HEK293 (cell line): Measurements from ENCODE around the gene PKHD1.

ENCODE experiments used
- CTCF ChIA-PET: fragments of 350-600 bp; formaldehyde crosslinking; extraction: SDS; loops from one replicate; lab custom pipeline; 2021; ENCODE audit warnings: antibody characterized with exemption; lab: Yijun Ruan, JAX
- POLR2A ChIA-PET: fragments of 300-600 bp; formaldehyde crosslinking; extraction: SDS; loops from one replicate; lab custom pipeline; 2020; ENCODE audit warnings: antibody characterized with exemption, inconsistent platforms; lab: Yijun Ruan, JAX
- H3K27ac ChIP-seq: fragments of 200-500 bp; sonication (Bioruptor generic); 2 replicates; pipeline ENCODE4 v1.5.1; 2014; ENCODE audit warnings: low read depth, low read length, control low read depth, inconsistent platforms; ENCODE audit errors: extremely low read depth
- H3K36me3 ChIP-seq, 2 experiments: fragments of 200-500 bp in 1 of 2; sonication (Bioruptor generic) in 1 of 2; 1 replicate in 1 of 2; 2 replicates in 1 of 2; pipeline ENCODE4 v1.5.1; 2014 to 2017; ENCODE audit warnings: inconsistent platforms in 2 of 2, low read length in 2 of 2; ENCODE audit not compliant: control insufficient read depth in 2 of 2, insufficient read depth in 1 of 2
- H3K4me1 ChIP-seq: fragments of 200-500 bp; sonication (Bioruptor generic); 2 replicates; pipeline ENCODE4 v1.5.1; 2014; ENCODE audit warnings: mild to moderate bottlenecking, low read length, inconsistent platforms; ENCODE audit not compliant: control insufficient read depth, insufficient read depth
- H3K4me3 ChIP-seq: 2 replicates; pipeline ENCODE4 v1.5.1; 2011; ENCODE audit warnings: low read depth, mild to moderate bottlenecking, control low read depth, low read length, moderate library complexity
- H3K9me3 ChIP-seq: fragments of 200-500 bp; sonication (Bioruptor generic); 2 replicates; pipeline ENCODE4 v1.5.1; 2014; ENCODE audit warnings: low read depth, low read length, inconsistent platforms; ENCODE audit not compliant: control insufficient read depth, insufficient read depth
- BCL11B ChIP-seq: fragments of 450-650 bp; formaldehyde crosslinking; IDR thresholded peaks from 2 replicates; pipeline ENCODE4 v1.5.1; 2016; ENCODE audit warnings: low read depth, missing biosample characterization, missing genetic modification characterization
- BCL6B ChIP-seq: fragments of 450-650 bp; formaldehyde crosslinking; IDR thresholded peaks from 2 replicates; pipeline ENCODE4 v1.5.1; 2017; ENCODE audit warnings: missing biosample characterization, missing genetic modification characterization
- RBAK ChIP-seq: fragments of 450-650 bp; formaldehyde crosslinking; IDR thresholded peaks from 2 replicates; pipeline ENCODE4 v1.5.1; 2016; ENCODE audit warnings: missing biosample characterization, missing genetic modification characterization
- SALL2 ChIP-seq: fragments of 450-650 bp; formaldehyde crosslinking; IDR thresholded peaks from 2 replicates; pipeline ENCODE4 v1.5.0; 2017; ENCODE audit warnings: missing biosample characterization, mild to moderate bottlenecking, missing genetic modification characterization, borderline replicate concordance
- SP7 ChIP-seq: fragments of 450-650 bp; formaldehyde crosslinking; IDR thresholded peaks from 2 replicates; pipeline ENCODE4 v1.5.1; 2016; ENCODE audit warnings: missing biosample characterization, missing genetic modification characterization
- ZNF2 ChIP-seq: fragments of 450-650 bp; formaldehyde crosslinking; IDR thresholded peaks from 2 replicates; pipeline ENCODE4 v1.5.1; 2016; ENCODE audit warnings: missing biosample characterization, missing genetic modification characterization
- ZNF214 ChIP-seq: fragments of 450-650 bp; formaldehyde crosslinking; IDR thresholded peaks from 2 replicates; pipeline ENCODE4 v1.5.1; 2017; ENCODE audit warnings: missing biosample characterization, mild to moderate bottlenecking, missing genetic modification characterization, borderline replicate concordance
- ZNF221 ChIP-seq: fragments of 450-650 bp; formaldehyde crosslinking; IDR thresholded peaks from 2 replicates; pipeline ENCODE4 v1.5.1; 2017; ENCODE audit warnings: missing biosample characterization, missing genetic modification characterization, borderline replicate concordance
- ZNF239 ChIP-seq: fragments of 450-650 bp; formaldehyde crosslinking; IDR thresholded peaks from 2 replicates; pipeline ENCODE4 v1.5.1; 2016; ENCODE audit warnings: missing biosample characterization, missing genetic modification characterization
- ZNF266 ChIP-seq: fragments of 450-650 bp; formaldehyde crosslinking; IDR thresholded peaks from 2 replicates; pipeline ENCODE4 v1.5.1; 2016; ENCODE audit warnings: missing biosample characterization, missing genetic modification characterization, low read depth
- ZNF274 ChIP-seq, 2 experiments: fragments of 200-500 bp in 1 of 2; fragments of 450-650 bp in 1 of 2; sonication (Bioruptor generic) in 1 of 2; formaldehyde crosslinking in 1 of 2; IDR thresholded peaks; 2 replicates each; pipeline versions ENCODE4 v1.5.1 to v1.6.1; 2014 to 2016; ENCODE audit warnings: borderline replicate concordance in 1 of 2, inconsistent platforms in 1 of 2, low read length in 1 of 2, missing biosample characterization in 1 of 2, missing genetic modification characterization in 1 of 2
- ZNF311 ChIP-seq: fragments of 450-650 bp; formaldehyde crosslinking; IDR thresholded peaks from 2 replicates; pipeline ENCODE4 v1.5.1; 2017; ENCODE audit warnings: missing biosample characterization, missing genetic modification characterization, borderline replicate concordance
- ZNF362 ChIP-seq: fragments of 450-650 bp; formaldehyde crosslinking; IDR thresholded peaks from 2 replicates; pipeline ENCODE4 v1.5.1; 2016; ENCODE audit warnings: missing biosample characterization, missing genetic modification characterization
- ZNF37A ChIP-seq: fragments of 450-650 bp; IDR thresholded peaks from 2 replicates; pipeline ENCODE4 v1.5.1; 2018; ENCODE audit warnings: missing biosample characterization, missing genetic modification characterization
- ZNF433 ChIP-seq: fragments of 450-650 bp; formaldehyde crosslinking; IDR thresholded peaks from 2 replicates; pipeline ENCODE4 v1.5.1; 2016; ENCODE audit warnings: missing biosample characterization, missing genetic modification characterization, low read depth
- ZNF473 ChIP-seq: fragments of 450-650 bp; formaldehyde crosslinking; IDR thresholded peaks from 2 replicates; pipeline ENCODE4 v1.5.1; 2017; ENCODE audit warnings: missing biosample characterization, missing genetic modification characterization
- ZNF48 ChIP-seq: fragments of 450-650 bp; formaldehyde crosslinking; IDR thresholded peaks from 2 replicates; pipeline ENCODE4 v1.5.1; 2016; ENCODE audit warnings: missing biosample characterization, missing genetic modification characterization
- ZNF521 ChIP-seq: fragments of 450-650 bp; formaldehyde crosslinking; IDR thresholded peaks from 2 replicates; pipeline ENCODE4 v1.5.1; 2017; ENCODE audit warnings: missing biosample characterization, mild to moderate bottlenecking, missing genetic modification characterization
- ZNF560 ChIP-seq: fragments of 450-650 bp; formaldehyde crosslinking; IDR thresholded peaks from 2 replicates; pipeline ENCODE4 v1.5.1; 2017; ENCODE audit warnings: missing biosample characterization, missing genetic modification characterization, borderline replicate concordance
- ZSCAN16 ChIP-seq: fragments of 450-650 bp; formaldehyde crosslinking; IDR thresholded peaks from 2 replicates; pipeline ENCODE4 v1.5.1; 2016; ENCODE audit warnings: missing biosample characterization, missing genetic modification characterization
- ZSCAN5A ChIP-seq: fragments of 450-650 bp; formaldehyde crosslinking; IDR thresholded peaks from 2 replicates; pipeline ENCODE4 v1.5.1; 2016; ENCODE audit warnings: missing biosample characterization, missing genetic modification characterization

Gene PKHD1

GRCh38 chr6:51660767-51661166 lies 426.6 kb downstream of the PKHD1 start:
- no peaks in the 10 kb centered on the region for H3K9me3 ChIP-seq
- H3K4me1 ChIP-seq, result no peaks in the 10 kb centered on the region
- ChIA-PET CTCF (no interaction called here), POLR2A (no interaction called here)
- no peak overlapping the region for H3K4me3 ChIP-seq
- no peak for TF ChIP-seq ZNF221 (tag by site-specific recombination)
- TF ChIP-seq ZNF2 (tag by site-specific recombination), result no peak
- TF ChIP-seq ZNF214 (tag by site-specific recombination), result no peak
- no peak for TF ChIP-seq ZNF362 (tag by site-specific recombination)
- TF ChIP-seq RBAK, result no peak
- TF ChIP-seq ZNF274 (IDR thresholded peaks at IDR 0.05; ENCODE audit: low read length), result no peak
- TF ChIP-seq ZNF274 (tag by site-specific recombination; IDR thresholded peaks at IDR 0.05; ENCODE audit: borderline replicate concordance), result no peak
- TF ChIP-seq ZNF239, result no peak
- TF ChIP-seq ZNF433 (tag by site-specific recombination), result no peak
- no peak for TF ChIP-seq ZNF521 (tag by site-specific recombination)
- TF ChIP-seq ZNF37A (tag by site-specific recombination), result no peak
- no peak for TF ChIP-seq SALL2 (tag by site-specific recombination)
- no peak for TF ChIP-seq BCL11B (tag by site-specific recombination)
- no peak overlapping the region for H3K27ac ChIP-seq
- no peaks in the 10 kb centered on the region for H3K36me3 ChIP-seq

GRCh38 chr6:51657491-51657890 lies 429.9 kb downstream of the PKHD1 start:
- CTCF ChIA-PET, result interaction anchor here (0.7 kb wide), 1 partner anchor 168 kb away, joined by 5 read pairs; no protein-coding TSS in a partner anchor
- Histone ChIP-seq H3K27ac (no peak overlapping the region), H3K4me3 (no peak overlapping the region), H3K4me1 (no peaks in the 10 kb centered on the region), H3K9me3 (no peaks in the 10 kb centered on the region), H3K36me3 (no peaks in the 10 kb centered on the region)
- TF ChIP-seq ZSCAN5A (tag by site-specific recombination) (no peak), ZSCAN16 (tag by site-specific recombination) (no peak), ZNF266 (tag by site-specific recombination) (no peak), ZNF560 (tag by site-specific recombination) (no peak), ZNF473 (tag by site-specific recombination) (no peak), ZNF311 (tag by site-specific recombination) (no peak), SP7 (no peak), BCL6B (tag by site-specific recombination) (no peak), BCL11B (tag by site-specific recombination) (no peak), ZNF48 (tag by site-specific recombination) (no peak)
- POLR2A ChIA-PET, result no interaction called here
